Nephron progenitor cell (in vitro differentiated cells): Measurements from ENCODE around the gene SRMS.

Experiments
- DNase-seq: peaks from one replicate; pipeline ENCODE4 v3.0.0; 2021
- H3K27ac Mint-ChIP-seq: 2 replicates; pipeline ENCODE4 v1.8.0; 2021; ENCODE audit warnings: mild to moderate bottlenecking, moderate library complexity, mixed read lengths
- H3K27me3 Mint-ChIP-seq: 2 replicates; pipeline ENCODE4 v1.8.0; 2021; ENCODE audit warnings: mild to moderate bottlenecking, low read depth, mixed read lengths; ENCODE audit not compliant: poor library complexity
- H3K36me3 Mint-ChIP-seq: 2 replicates; pipeline ENCODE4 v1.8.0; 2021; ENCODE audit warnings: low read depth, mixed read lengths
- H3K4me1 Mint-ChIP-seq: 2 replicates; pipeline ENCODE4 v1.8.0; 2021; ENCODE audit warnings: mixed read lengths
- H3K4me3 Mint-ChIP-seq: 2 replicates; pipeline ENCODE4 v1.8.0; 2021; ENCODE audit warnings: mild to moderate bottlenecking, moderate library complexity, mixed read lengths
- H3K9me3 Mint-ChIP-seq: 2 replicates; pipeline ENCODE4 v1.8.0; 2021; ENCODE audit warnings: mild to moderate bottlenecking, moderate library complexity, mixed read lengths
- CTCF ChIP-seq: fragments of 200-600 bp; sonication (generic); IDR thresholded peaks from 2 replicates; pipeline ENCODE4 v1.5.0; 2021; ENCODE audit warnings: antibody characterized with exemption

SRMS gene

GRCh38 chr20:63500151-63500901, 47.2 kb downstream of the SRMS start:
- TF ChIP-seq CTCF, result no peak
- Mint-ChIP-seq H3K4me3 (no peak overlapping the region), H3K9me3 (peaks cover 17% of the 10 kb centered on the region), H3K36me3 (peaks cover 5% of the 10 kb centered on the region), H3K27ac (no peak overlapping the region), H3K4me1 (peaks cover 6% of the 10 kb centered on the region), H3K27me3 (peaks cover 74% of the 10 kb centered on the region)
- DNase-seq, result no peak

- no peak overlapping the region for H3K27ac Mint-ChIP-seq
- no peak overlapping the region for H3K4me3 Mint-ChIP-seq
Observed at GRCh38 chr20:63499338-63499969, 48.1 kb downstream of the SRMS start.

GRCh38 chr20:63498960-63499337, 48.6 kb downstream of the SRMS start, which contains the start of gene EEF1A2:
TSS of gene EEF1A2 (minus strand) at chr20:63499083. CDS start at chr20:63497763, 1,320 bp downstream.
- H3K36me3 Mint-ChIP-seq, result no peaks in the 10 kb centered on the region
- TF ChIP-seq CTCF, result no peak
- no peak within 1 kb of the TSS for H3K4me3 Mint-ChIP-seq
- no peak within 1 kb of the TSS for H3K27ac Mint-ChIP-seq
- H3K4me1 Mint-ChIP-seq, result peaks cover 6% of the 10 kb centered on the region
- DNase-seq, result peak; percentile 64
- H3K9me3 Mint-ChIP-seq, result peaks cover 3% of the 10 kb centered on the region
- H3K27me3 Mint-ChIP-seq, result peaks cover 69% of the 10 kb centered on the region

More at GRCh38 chr20:63499338-63499969, 48.1 kb downstream of the SRMS start:
- no peak for DNase-seq
- Mint-ChIP-seq H3K36me3 (no peaks in the 10 kb centered on the region), H3K9me3 (peaks cover 8% of the 10 kb centered on the region), H3K27me3 (peaks cover 72% of the 10 kb centered on the region), H3K4me1 (peaks cover 6% of the 10 kb centered on the region)
- TF ChIP-seq CTCF, result no peak

- Mint-ChIP-seq H3K27ac (no peak overlapping the region), H3K36me3 (no peaks in the 10 kb centered on the region), H3K4me1 (peaks cover 6% of the 10 kb centered on the region), H3K4me3 (no peak overlapping the region), H3K27me3 (peaks cover 69% of the 10 kb centered on the region), H3K9me3 (no peaks in the 10 kb centered on the region)
- no peak for TF ChIP-seq CTCF
- no peak for DNase-seq
Observed at GRCh38 chr20:63497946-63498935, 49.3 kb downstream of the SRMS start.

- Mint-ChIP-seq H3K4me3 (no peak overlapping the region), H3K36me3 (no peaks in the 10 kb centered on the region), H3K9me3 (no peaks in the 10 kb centered on the region), H3K4me1 (peaks cover 6% of the 10 kb centered on the region), H3K27ac (no peak overlapping the region), H3K27me3 (peaks cover 75% of the 10 kb centered on the region)
- DNase-seq, result no peak
- no peak for TF ChIP-seq CTCF
Observed at GRCh38 chr20:63497138-63497945, 50.2 kb downstream of the SRMS start.
